HTERT RPE-1 (cell line): ENCODE results near the gene TSHZ3.

Experiments
- in situ Hi-C: fragments of 300-500 bp; cut with MboI; formaldehyde crosslinking; loops from 4 replicates; pipeline ENCODE4 v1.14.3; 2020; ENCODE audit warnings: low sequenced_read_pairs

The TSHZ3 gene

GRCh38 chr19:31290931-31291590, 58.2 kb downstream of the TSHZ3 start:
- in situ Hi-C loops, result no loop called here

DNA sequence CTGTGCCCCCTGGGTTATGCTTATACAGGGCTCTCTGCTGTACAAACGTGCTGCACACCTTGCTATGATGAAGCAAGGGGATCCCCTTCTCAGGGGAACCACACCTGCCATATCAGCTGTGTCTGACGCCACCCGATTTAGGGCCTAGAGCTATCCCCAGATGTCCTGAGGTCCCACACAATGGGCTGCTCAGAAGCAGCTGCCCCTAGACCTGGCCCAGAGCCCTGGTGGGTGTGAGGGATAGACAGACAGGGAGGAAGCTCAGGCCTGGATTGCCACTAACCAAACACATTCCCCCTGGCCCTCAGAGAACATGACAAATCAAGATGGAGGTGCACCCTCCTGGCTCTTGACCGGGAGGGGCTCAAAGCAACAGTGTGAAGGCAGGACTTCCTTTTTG, 59.3 kb downstream of the TSHZ3 start:
- in situ Hi-C loops, result no loop called here

DNA sequence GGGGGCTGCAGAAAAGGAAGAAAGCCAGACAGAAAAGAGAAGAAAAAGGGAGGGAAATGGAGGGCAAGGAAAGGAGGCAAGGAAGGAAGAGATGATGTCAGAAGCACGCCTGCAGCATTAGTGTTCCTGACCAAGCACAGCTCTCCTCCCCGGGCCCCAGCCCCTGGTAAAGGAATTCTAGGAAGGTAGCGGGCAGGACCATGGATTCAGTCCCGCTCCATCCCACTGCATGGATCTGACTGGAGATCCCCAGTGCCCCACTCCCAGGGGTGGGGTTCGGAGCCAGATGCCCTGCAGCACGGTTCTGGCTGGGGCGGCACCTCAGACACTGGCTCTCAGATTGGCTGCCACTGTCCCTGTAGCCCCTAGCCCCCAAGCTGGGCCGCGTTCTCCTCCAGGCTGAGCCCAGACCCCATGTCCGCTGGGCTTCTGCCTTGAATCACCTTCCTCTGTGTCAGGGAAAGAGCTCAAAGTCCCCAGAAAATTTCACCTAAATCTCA, 59.8 kb downstream of the TSHZ3 start:
- in situ Hi-C loops, result no loop called here

GRCh38 chr19:31286491-31286890, 62.7 kb downstream of the TSHZ3 start:
- in situ Hi-C loops, result no loop called here

DNA sequence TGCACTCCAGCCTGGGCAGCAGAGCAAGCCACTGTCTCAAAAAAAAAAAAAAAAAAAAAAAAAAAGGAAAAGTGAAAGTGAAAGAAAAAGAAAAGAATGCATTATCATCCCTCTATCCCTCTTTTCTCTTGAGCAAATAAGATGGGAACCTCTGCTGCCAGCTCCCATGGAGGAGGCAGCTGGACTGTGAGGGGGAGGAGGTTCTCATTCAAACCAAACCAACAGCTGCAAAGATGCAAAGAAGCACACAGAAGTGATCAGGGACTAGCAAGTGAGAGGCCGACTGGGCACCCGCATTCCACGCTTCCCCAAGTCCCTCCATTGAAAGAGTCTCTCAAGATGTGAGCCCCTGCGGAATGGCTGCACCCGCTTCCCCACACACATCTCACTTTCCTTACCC, 63.5 kb downstream of the TSHZ3 start:
- in situ Hi-C loops, result no loop called here

DNA sequence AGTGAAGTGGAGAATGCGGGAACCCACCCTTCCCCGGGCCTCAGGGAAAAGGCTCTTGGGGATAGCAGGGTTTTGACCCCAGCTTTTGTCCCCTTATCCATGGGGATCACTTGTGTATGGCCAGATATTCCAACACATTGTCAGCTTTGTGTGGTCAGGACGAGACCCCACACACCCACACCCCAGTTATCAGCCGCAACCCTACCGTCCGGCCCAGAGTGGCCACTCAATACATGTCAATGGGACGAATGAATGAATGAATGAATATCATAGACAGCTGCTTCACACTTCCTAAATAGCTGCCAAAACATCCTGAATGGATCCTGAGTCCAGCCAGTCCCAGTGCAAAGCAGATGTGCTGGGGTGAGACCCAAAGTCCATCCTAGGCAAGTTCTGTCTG, 64.6 kb downstream of the TSHZ3 start:
- in situ Hi-C loops, result no loop called here

- in situ Hi-C loops, result no loop called here
These were observed 65.5 kb downstream of the TSHZ3 start for GRCh38 chr19:31283701-31284100.

GRCh38 chr19:31282346-31282745, 66.9 kb downstream of the TSHZ3 start:
- in situ Hi-C loops, result no loop called here

- in situ Hi-C loops, result no loop called here
These were observed 68.8 kb downstream of the TSHZ3 start for GRCh38 chr19:31280287-31281006.

DNA sequence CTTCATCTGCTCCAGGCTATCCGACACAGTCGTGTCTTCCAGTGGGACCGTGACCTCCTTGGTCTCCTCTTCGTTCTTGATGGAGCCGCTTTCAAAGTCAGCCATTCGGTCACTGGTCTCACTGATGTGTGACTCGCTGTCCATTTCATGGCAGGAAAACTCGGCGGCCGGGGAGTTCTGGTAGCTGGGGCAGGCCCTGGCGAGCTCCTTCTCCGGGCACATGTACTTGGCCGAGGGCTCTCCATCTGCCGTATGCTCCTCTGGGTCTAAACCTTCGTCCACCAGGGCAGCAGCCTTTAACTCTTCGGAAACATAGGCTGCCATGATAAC, 69.8 kb downstream of the TSHZ3 start:
- in situ Hi-C loops, result no loop called here

- in situ Hi-C loops, result no loop called here
These were observed 70.4 kb downstream of the TSHZ3 start for GRCh38 chr19:31278555-31279435.

GRCh38 chr19:31277516-31277915, 71.7 kb downstream of the TSHZ3 start:
- in situ Hi-C loops, result no loop called here

DNA sequence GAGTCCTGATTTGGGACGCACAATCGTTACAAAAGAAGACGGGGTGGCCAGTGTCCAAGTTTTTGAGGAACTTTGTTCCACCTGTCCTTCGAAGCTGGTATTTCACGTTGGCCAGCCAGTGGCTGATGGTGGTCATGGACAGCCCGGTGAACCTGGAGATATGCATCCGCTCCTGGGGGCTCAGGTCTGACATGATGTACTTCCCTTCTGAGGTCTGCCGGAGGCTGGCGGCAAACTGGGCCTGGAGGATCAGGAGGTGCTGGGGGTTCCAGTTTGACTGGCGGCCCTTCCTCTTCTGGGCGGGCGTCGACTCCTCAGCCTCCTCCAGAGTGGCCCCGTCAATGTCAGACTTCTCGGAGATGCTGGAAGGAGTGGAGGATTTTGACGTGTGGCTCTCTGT, 72.4 kb downstream of the TSHZ3 start:
- in situ Hi-C loops, result no loop called here

GRCh38 chr19:31275068-31275334, 74.2 kb downstream of the TSHZ3 start:
- in situ Hi-C loops, result no loop called here

DNA sequence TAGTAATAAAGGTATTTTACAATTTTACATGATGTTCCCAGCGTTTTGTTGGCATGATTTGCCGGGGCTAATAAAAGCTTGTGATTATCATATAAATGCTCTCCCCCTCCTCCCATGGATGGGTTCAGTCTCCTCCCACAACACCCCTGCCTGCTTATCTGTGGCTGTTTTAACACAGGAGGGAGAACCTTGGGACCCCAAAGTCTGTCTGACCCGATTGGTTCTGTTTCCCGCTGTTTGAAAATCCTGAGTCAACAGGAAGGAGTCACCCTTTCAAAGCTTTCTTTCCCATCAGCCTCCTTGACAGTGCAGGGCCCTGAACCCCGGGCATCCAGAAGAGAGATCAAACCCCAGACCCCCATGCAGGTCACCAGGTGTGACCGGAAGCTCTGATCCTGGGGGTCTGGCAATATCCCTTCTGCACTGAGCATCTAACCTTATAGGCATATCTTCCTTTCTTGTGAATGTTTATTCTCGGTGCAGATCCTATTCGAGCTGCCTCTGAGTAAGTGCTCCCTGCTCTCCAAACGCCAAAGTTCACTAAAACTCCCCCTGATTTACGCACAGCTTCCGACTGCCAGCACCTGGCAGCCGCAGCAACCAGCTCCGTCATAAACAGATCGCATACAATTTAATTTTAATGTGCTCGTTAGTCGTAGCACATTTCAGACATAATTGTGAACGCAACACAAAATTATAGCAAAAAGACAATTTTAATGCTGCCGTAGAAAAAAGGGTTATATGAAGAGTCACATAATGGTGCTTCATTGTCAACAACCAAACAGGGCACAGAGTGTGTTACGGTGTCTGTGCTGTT, 74.8 kb downstream of the TSHZ3 start:
- in situ Hi-C loops, result no loop called here

DNA sequence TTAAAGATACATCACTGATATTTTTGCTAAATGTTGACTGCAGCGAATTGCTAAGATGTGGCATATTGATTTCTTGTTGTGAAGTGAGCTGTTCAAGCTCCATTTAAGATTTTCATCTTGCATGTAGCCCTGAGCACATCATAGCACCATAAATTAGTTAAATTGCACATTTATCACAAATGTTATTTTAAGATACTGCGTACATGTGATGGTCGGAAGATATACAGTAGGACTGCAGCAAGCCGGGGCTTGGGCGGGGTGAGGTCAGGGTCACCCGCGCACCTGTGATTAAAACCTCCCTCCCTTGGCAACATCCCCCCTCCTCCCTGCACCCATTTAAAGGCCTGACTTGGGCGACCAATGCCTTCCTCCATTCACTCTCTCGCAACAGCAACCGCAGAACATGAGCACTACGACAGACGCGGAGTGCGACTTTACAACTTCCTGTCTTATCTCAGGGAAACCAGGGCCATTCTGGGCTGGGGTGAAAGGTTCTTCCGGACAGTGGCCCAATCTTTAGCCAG, 76.6 kb downstream of the TSHZ3 start:
- in situ Hi-C loops, result no loop called here

DNA sequence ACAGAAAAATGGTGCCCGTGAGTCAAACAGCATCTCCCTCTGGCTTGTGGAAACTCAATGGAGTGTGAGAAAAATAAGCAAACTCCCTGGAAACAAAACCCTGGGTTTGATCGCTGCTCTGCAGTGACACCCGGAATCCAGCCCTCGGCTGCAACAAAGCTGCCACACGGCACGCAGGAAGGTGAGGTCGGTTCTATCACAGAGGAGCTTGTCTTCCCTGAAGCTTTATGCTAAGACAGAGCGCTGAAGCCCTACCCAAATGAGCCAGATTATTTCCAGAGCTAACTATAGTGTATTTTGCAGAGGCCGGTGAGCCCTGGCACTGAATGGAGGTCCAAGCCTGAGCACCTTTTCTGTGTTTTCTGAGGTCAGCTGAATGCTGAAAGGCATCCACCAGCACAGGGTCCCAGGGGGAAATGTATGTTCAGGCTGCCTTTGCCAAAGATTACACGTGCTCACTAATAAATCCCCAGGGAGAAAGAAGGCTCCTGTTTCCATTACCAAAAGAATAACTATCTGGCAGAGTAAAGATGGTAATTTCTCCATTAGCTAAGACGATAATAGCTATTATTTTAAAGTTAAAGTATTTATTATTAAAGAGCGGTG, 77.8 kb downstream of the TSHZ3 start:
- in situ Hi-C loops, result no loop called here

DNA sequence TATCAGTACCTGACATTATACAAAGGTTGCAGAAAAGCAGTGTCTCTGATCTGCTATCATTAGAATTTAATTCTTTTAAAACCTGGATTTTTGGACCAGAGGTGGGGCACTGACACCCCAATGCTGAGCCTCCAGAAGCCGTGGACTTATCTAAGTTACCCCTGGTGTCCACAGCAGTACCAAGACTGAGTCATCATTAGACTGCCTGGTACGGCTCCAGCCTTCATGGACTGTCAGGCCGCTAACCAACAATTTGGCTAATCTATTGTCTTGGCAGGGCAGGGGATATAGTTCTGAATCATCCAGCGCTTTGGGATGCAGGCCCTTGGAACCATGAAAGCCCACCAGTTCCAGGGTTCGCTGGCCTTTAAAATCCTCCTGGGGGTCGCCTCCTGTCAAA, 78.3 kb downstream of the TSHZ3 start:
- in situ Hi-C loops, result no loop called here

DNA sequence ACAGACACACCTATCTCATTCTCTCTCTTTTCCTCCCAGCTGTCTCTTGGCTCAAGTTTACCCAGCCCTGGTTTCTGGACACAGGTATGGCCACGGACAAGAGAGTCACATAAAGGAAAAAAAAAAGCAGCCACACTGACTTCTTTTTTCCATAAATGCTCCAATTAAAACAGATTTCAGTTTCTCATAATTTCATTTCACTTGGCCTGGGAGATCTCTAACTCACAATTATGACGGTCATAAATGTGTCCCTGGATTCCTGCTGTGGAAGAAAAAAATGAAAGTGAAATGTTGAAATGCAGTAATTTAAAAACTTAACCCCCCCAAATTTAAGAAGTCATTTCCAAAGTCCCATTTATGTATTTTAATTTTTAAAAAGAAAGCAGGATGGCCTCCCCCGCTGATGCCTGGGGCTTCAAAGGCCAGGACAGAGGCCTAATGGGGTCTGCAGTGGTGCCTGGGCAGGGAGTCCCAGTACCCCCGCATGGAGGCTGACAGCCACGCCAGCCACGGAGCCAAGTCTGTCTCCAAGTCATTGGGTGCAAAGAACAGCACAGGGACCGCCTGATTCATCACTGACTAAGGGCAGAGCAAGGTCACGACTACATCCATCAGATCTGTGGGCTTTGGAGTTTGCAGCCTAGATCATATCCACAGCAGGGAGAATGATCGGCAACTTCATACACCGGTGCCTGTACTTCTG, 79.7 kb downstream of the TSHZ3 start:
- in situ Hi-C loops, result no loop called here
